ENCODE measurements around the gene CHRND. TPM values are rescaled to one million over a fixed set of nuclear protein-coding genes. Genes with fewer than 3 reads are reported as not detected.
A peak's percentile ranks its signal among the peaks of the same experiment; 100 is the strongest.

The CHRND gene
- total RNA-seq (not detected), polyA plus RNA-seq (not detected), total RNA-seq (0 to 0.07 (median 0) reads per million in 6 experiments)

GRCh38 chr2:232525791-232526371 lies at the start of gene CHRND:
CHRND (plus strand) TSS chr2:232526160; CDS start chr2:232526216, 56 bp downstream.
- POLR2A ChIA-PET = no interaction called here
- DNase-seq (no peak), ATAC-seq (no peak)
- H3K4me3 Mint-ChIP-seq = peak within 1 kb of the TSS in 1 of 10 donors; percentile 33
- H3K36me3 Mint-ChIP-seq = peaks cover 0 to 2% (median 0%) of the 10 kb centered on the region in 3 donors
- peaks cover 11 to 67% (median 40%) of the 10 kb centered on the region in 5 donors for H3K27me3 Mint-ChIP-seq
- peaks cover 14 to 27% (median 25%) of the 10 kb centered on the region in 4 donors for H3K4me1 Mint-ChIP-seq
- H3K27ac Mint-ChIP-seq = peak within 1 kb of the TSS in 1 of 10 donors; percentile 33
- no peaks in the 10 kb centered on the region for H3K9me3 Mint-ChIP-seq

- Mint-ChIP-seq H3K4me1 (no peaks in the 10 kb centered on the region), H3K4me3 (no peak overlapping the region), H3K9me3 (peaks cover 7 to 16% (median 12%) of the 10 kb centered on the region in 9 donors), H3K27me3 (peaks cover 2 to 35% (median 21%) of the 10 kb centered on the region in 5 donors), H3K36me3 (peaks cover 2 to 13% (median 3%) of the 10 kb centered on the region in 3 donors), H3K27ac (no peak overlapping the region)
- peak in 1 of 10 donors; percentile 43 for DNase-seq
- ATAC-seq = no peak
- POLR2A ChIA-PET = no interaction called here
These were observed 49.2 kb upstream of the CHRND start for GRCh38 chr2:232476791-232477190.

GRCh38 chr2:232477751-232478510 lies 48.0 kb upstream of the CHRND start:
- DNase-seq = peak in 1 of 10 donors; percentile 61
- ATAC-seq = no peak
- no peak overlapping the region for H3K4me3 Mint-ChIP-seq
- no peak overlapping the region for H3K27ac Mint-ChIP-seq
- H3K27me3 Mint-ChIP-seq = peaks cover 1 to 30% (median 15%) of the 10 kb centered on the region in 5 donors
- peaks cover 0 to 2% (median 1%) of the 10 kb centered on the region in 3 donors for H3K36me3 Mint-ChIP-seq
- H3K4me1 Mint-ChIP-seq = no peaks in the 10 kb centered on the region
- POLR2A ChIA-PET = no interaction called here
- peaks cover 0 to 4% (median 2%) of the 10 kb centered on the region in 9 donors for H3K9me3 Mint-ChIP-seq

- Mint-ChIP-seq H3K27me3 (peaks cover 1 to 36% (median 17%) of the 10 kb centered on the region in 5 donors), H3K4me3 (no peak overlapping the region), H3K9me3 (peaks cover 0 to 2% (median 0%) of the 10 kb centered on the region in 9 donors), H3K27ac (no peak overlapping the region), H3K4me1 (no peaks in the 10 kb centered on the region), H3K36me3 (no peaks in the 10 kb centered on the region)
- no peak for ATAC-seq
- POLR2A ChIA-PET = no interaction called here
- peak in 1 of 10 donors; percentile 60 for DNase-seq
These were observed 47.2 kb upstream of the CHRND start for GRCh38 chr2:232478571-232479340.

GRCh38 chr2:232479341-232480200 lies 46.4 kb upstream of the CHRND start:
- ATAC-seq (no peak), DNase-seq (peak in 1 of 10 donors; percentile 44)
- Mint-ChIP-seq H3K4me1 (no peaks in the 10 kb centered on the region), H3K4me3 (no peak overlapping the region), H3K36me3 (no peaks in the 10 kb centered on the region), H3K9me3 (peaks cover 0 to under 1% (median 0%) of the 10 kb centered on the region in 9 donors), H3K27ac (no peak overlapping the region), H3K27me3 (peaks cover 1 to 42% (median 22%) of the 10 kb centered on the region in 5 donors)
- POLR2A ChIA-PET = no interaction called here

GRCh38 chr2:232480201-232481190 lies 45.5 kb upstream of the CHRND start:
- ATAC-seq (no peak), DNase-seq (peak in 1 of 10 donors; percentile 58)
- H3K4me1 Mint-ChIP-seq = peaks cover 5 to 8% (median 6%) of the 10 kb centered on the region in 4 donors
- no peaks in the 10 kb centered on the region for H3K9me3 Mint-ChIP-seq
- H3K27ac Mint-ChIP-seq = no peak overlapping the region
- H3K36me3 Mint-ChIP-seq = no peaks in the 10 kb centered on the region
- peaks cover 5 to 46% (median 25%) of the 10 kb centered on the region in 5 donors for H3K27me3 Mint-ChIP-seq
- no peak overlapping the region for H3K4me3 Mint-ChIP-seq
- POLR2A ChIA-PET = no interaction called here

- peaks cover 5 to 8% (median 6%) of the 10 kb centered on the region in 4 donors for H3K4me1 Mint-ChIP-seq
- no peaks in the 10 kb centered on the region for H3K36me3 Mint-ChIP-seq
- no peak overlapping the region for H3K27ac Mint-ChIP-seq
- ATAC-seq (no peak), DNase-seq (peak in 1 of 10 donors; percentile 43)
- POLR2A ChIA-PET = interaction anchor here (0.6 kb wide), 1 partner anchor 911 kb away, joined by 3 read pairs; no protein-coding TSS in a partner anchor
- H3K27me3 Mint-ChIP-seq = peaks cover 5 to 45% (median 25%) of the 10 kb centered on the region in 5 donors
- H3K4me3 Mint-ChIP-seq = no peak overlapping the region
- no peaks in the 10 kb centered on the region for H3K9me3 Mint-ChIP-seq
These were observed 44.4 kb upstream of the CHRND start for GRCh38 chr2:232481322-232482140.

- no peaks in the 10 kb centered on the region for H3K36me3 Mint-ChIP-seq
- DNase-seq (peak in 1 of 10 donors; percentile 52), ATAC-seq (no peak)
- POLR2A ChIA-PET = interaction anchor here (0.6 kb wide), 1 partner anchor 910 kb away, joined by 3 read pairs; no protein-coding TSS in a partner anchor
- no peaks in the 10 kb centered on the region for H3K9me3 Mint-ChIP-seq
- peaks cover 4 to 48% (median 25%) of the 10 kb centered on the region in 5 donors for H3K27me3 Mint-ChIP-seq
- H3K4me3 Mint-ChIP-seq = no peak overlapping the region
- no peak overlapping the region for H3K27ac Mint-ChIP-seq
- H3K4me1 Mint-ChIP-seq = peaks cover 5 to 12% (median 6%) of the 10 kb centered on the region in 4 donors
These were observed 43.4 kb upstream of the CHRND start for GRCh38 chr2:232482301-232483238.

- Mint-ChIP-seq H3K27me3 (peaks cover 4 to 51% (median 25%) of the 10 kb centered on the region in 5 donors), H3K4me1 (peaks cover 5 to 12% (median 7%) of the 10 kb centered on the region in 4 donors), H3K4me3 (no peak overlapping the region), H3K27ac (no peak overlapping the region), H3K9me3 (no peaks in the 10 kb centered on the region), H3K36me3 (no peaks in the 10 kb centered on the region)
- POLR2A ChIA-PET = no interaction called here
- ATAC-seq (no peak), DNase-seq (peak in 1 of 10 donors; percentile 44)
These were observed 42.5 kb upstream of the CHRND start for GRCh38 chr2:232483311-232483922.
